CD4-positive, alpha-beta T cell treated with Interleukin-6 for 4 hours (primary cell): ENCODE measurements around the gene MOV10L1.
"Not testable (repeated sequence)": the region's sequence is repeated elsewhere in the genome, so short reads cannot be mapped to it uniquely, and the experiment has no call there.

Experiments
- DNase-seq: peaks from one replicate; pipeline ENCODE4 v3.0.0-alpha.2; 2020; ENCODE audit warnings: mixed read lengths

MOV10L1 gene

DNA sequence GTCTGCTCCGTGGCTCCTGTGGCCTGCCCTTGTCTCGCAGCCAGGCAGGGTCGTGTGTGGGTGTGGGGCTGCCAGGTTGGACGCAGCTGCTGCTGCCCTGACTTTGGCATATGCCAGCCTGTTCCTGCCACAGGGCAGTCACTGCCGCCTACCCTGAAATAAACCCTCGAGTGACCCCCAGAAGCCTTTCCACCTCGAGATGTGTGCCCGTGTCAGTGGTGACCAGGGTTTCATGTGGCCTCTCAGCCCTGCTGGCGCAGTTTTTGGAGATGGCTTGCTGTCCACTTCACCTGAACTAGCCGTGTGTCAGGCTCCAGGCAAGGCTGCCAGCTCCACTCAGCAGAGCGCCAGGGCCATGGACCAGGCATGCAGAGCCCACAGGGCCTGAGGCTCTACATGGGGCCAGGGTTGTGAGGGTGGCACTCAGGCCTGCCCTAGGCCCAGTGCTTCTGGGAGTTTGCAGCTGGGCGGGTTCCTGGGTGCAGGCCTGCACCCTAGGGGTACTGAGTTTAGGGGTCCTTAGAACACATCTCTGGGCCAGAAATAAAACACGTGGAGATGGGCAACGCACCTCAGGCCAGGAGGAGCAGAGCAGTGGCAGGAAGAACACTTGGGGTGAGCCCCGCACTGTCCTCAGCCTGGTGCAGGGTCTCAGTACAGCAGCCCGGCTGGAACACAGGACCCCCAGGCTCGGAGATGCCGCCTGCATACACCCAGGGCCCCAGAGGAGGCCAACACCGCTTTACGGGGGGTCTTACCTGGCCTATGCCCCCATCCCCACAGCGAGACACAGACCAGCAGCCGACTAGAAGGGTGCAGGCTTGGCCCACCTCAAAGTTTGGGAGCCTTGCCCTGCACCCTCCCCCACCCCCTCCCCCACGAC lies 71.9 kb downstream of the MOV10L1 start:
- no peak for DNase-seq

DNA sequence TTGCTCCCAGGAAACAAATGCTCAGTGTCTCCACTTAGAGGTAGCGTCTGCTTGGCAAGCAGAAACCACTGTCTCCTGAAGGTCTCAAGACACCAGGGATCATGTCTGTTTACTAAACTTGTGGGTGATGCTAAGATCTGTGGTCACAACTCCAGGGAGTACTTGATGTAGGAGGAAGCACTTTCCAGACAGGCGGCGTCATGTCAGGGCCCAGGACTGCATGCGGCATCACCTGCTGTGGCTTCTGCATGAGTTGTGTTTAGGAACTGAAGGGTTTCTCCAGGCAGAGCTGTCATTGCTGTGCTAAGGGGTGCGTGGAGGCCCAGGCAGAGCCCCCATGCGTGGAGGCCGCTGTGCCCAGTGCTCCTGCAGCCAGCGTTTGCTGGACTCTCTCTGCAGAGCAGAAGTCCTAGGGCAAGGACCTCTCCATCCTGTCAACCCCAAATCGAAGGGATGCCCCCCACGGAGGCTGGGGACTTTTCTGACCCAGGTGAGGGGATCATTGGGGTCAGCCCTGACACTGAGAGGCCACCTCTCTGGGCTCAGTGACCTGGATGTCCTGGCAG lies 72.7 kb downstream of the MOV10L1 start:
- DNase-seq = no peak

DNA sequence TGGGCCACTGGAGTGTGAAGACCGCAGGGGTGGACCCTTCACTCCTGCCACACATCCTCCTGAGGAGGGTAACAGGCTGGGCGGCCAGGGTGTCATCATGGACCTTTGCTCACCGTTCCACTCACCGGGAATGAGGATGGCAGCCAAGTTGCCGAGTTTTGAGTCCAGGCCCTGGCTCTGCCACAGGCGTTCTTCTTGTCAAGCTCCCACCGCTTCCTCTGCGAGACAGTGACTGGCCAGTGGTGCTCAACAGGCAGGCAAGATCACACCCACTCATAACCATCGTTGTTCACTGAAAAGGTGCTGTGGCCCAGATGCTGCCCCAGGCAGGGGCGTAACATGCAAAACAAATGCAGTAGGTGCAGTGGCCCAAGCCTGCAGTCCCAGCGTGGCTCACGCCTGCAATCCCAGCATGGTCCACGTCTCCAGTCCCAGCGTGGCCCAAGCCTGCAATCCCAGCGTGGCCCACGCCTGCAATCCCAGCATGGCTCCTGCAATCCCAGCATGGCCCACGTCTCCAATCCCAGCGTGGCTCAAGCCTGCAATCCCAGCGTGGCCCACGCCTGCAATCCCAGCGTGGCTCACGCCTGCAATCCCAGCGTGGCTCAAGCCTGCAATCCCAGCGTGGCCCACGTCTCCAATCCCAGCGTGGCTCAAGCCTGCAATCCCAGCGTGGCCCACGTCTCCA lies 75.8 kb downstream of the MOV10L1 start:
- no peak for DNase-seq

DNA sequence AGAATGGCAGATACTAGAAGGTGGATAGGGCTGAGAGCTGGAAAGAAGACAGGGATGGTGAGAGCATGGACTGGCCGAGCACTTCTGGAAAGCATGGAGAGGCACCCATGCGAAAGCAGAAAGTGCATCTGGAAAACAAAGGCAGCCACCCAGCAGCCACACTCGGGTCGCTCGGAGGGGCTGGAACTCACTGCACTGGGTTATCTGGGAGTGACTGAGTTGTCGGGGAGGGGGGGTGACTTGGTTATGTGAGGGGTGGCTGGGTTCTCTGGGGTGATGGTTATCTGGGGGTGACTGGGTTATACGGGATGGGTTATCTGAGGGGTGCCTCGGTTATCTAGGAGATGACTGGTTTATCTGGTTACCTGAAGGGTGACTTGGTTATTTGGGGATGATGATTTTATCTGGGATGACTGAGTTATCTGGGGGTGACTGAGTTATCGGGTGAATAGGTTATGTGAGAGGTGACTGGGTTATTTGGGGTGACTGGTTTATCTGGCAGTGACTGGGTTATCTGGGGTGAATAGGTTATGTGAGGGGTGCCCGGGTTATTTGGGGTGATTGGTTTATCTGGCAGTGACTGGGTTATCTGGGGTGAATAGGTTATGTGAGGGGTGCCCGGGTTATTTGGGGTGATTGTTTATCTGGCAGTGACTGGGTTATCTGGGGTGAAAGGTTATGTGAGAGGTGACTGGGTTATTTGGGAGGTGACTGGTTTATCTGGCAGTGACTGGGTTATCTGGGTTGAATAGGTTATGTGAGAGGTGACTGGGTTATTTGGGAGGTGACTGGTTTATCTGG lies 78.1 kb downstream of the MOV10L1 start:
- no peak for DNase-seq

DNA sequence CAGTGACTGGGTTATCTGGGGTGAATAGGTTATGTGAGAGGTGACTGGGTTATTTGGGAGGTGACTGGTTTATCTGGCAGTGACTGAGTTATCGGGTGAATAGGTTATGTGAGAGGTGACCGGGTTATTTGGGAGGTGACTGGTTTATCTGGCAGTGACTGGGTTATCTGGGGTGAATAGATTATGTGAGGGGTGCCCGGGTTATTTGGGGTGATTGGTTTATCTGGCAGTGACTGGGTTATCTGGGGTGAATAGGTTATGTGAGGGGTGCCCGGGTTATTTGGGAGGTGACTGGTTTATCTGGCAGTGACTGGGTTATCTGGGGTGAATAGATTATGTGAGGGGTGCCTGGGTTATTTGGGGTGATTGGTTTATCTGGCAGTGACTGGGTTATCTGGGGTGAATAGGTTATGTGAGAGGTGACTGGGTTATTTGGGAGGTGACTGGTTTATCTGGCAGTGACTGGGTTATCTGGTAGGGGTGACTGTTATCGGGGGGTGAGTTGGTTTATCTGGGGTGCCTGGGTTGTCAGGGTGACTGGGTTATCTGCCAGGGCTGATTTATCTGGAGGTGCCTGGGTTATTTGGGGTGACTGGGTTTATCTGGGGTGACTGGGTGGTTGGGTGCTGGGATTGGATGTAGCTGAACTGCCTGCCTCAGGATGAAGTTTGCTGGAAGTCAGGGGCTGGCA lies 78.8 kb downstream of the MOV10L1 start:
- DNase-seq = not testable (repeated sequence)

DNA sequence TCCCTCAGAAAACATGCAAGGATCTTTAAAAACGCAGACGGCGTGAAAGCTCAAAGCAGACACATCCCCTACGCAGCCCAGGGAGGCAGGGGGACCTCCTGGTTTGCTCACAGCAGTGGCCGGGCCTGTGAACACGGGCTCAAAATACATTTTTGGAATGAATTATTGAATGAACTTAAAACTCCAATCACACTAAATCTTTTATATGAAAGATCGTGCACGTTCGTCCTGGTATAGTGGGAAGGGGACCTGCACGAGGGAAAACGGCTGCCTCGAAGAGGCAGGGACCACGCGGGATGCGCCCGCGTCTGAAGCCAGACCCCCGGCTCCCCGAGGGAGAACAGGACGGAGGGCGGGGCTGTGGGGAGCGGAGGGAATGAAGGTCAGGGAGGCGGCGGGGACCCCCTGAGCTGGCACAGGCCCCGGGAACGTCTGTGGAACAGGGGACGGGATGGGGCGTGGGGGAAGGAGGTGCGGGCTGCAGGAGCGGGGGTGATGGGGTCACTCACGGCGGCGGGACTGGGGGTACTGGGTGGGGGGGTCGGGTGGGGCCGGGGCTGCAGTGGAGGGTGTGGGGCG lies 79.5 kb downstream of the MOV10L1 start:
- no peak for DNase-seq

DNA sequence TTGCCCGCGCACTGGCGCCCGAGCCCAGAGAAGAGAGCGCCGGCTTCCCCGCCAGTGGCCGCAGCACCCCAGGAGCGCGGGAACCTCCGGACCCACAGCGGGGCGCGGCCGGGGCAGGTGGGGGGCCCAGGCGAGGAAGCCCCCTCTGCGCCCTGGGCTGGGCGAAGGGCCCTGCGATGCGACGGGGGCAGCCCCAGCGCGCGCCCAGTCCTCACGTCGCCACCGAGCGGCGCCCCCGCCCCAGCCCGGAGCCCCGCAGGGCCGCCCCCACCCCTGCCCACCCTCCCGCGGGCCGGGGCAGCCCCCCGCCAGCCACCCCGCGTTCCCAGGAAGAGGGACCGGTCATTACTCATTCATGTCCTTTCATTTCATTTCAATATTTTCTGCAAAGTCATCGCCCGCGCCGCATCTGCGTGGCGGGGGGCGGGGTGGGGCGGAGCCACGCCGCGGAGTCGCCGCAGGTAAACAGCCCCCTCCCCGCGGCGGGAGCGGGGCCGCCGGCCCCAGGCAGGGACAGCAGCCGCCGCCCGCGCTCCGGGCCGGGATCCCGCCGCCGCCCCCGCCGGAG lies 80.1 kb downstream of the MOV10L1 start:
- peak; percentile 38 for DNase-seq

DNA sequence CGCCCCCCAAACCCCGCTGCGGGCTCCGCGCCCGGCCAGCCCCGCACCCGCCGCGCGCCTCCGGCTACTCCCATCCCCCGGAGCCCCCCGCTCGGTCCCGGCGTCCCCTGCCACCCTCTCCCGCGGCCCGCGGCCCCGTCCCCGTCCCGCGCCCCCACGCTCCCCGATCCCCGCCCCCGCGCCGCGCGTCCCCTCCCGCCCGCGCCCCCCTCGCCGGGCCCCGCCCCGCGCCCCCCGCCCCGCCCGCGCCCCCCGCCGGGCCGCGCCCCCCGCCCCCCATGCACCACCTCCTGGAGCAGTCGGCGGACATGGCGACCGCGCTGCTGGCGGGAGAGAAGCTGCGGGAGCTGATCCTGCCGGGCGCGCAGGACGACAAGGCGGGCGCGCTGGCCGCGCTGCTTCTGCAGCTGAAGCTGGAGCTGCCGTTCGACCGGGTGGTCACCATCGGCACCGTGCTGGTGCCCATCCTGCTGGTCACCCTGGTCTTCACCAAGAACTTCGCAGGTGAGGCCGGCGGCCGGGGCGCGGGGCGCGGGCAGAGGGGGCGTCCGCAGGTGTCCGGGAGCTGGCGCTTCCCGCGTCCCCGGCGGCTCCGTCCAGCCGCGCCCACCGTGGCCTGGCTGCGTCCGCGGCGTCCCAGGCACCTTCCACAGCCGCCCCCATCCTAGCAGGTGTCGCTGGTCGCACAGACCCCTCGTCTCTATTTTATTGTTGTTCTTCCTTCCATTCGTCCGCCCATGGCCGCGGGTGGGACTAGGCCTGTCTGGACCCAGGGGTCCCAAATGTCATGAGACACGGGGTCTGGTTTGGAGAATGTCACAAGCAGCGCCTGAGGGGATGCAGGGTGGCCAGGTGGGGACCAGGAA lies 80.9 kb downstream of the MOV10L1 start, which contains the start of gene PANX2:
Gene PANX2, plus strand, starts transcription at position 279 of the 866 bp plus-strand sequence. Its CDS starts 0 bp downstream, at position 279.
- no peak for DNase-seq

DNA sequence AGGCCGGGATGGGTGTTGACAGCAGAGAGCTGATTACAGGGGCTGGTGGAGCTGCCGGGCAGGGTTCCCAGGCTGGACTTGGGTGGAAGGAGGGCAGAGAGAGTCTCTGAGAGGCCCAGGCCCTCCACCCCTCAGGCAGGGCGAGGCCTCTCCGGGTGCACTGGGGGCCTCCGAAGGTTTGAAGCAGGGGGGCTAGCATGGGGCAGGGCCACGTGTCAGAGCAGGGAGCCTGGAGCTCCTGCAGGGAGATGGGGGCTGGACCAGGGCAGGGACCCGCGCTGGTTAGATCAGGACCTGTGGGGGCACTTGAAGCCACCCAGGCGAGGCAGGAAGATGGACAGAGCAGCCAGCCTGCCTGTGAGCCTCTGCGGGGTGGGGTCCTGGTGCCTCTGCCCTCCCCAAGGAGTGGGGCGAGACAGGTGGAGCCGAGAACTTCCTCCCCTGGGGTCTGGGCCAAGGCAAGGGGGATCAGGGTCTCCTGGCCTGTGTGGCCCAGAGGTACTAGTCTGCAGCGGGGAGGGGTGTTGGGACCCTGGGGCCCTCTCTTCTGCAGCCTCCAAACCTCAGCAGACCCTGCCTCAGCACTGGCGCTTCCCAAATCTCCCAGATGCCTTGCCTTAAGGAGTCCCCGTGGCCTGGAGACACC lies 81.6 kb downstream of the MOV10L1 start:
- DNase-seq = no peak

DNA sequence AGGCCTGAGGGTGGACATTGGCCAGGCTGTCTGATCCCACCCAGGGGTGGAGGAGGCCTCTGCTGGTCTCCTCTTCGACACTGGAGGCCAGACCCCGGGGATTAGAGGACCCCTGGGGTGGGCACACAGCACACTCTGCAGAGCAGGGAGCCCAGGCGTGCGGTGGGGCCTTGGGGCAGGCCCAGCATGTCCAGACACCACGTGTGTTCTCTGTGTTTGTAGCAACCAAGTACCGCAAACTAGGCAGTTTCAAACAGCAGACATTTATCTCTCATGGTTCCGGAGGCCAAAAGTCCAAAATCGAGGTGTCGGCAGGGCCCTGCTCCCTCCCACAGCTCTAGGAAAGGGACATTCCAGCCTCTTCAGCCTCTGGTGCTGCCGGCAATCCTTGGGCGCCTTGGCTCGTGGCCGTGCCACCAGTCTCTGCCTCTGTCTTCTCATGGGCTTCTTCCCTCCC lies 82.2 kb downstream of the MOV10L1 start:
- no peak for DNase-seq

DNA sequence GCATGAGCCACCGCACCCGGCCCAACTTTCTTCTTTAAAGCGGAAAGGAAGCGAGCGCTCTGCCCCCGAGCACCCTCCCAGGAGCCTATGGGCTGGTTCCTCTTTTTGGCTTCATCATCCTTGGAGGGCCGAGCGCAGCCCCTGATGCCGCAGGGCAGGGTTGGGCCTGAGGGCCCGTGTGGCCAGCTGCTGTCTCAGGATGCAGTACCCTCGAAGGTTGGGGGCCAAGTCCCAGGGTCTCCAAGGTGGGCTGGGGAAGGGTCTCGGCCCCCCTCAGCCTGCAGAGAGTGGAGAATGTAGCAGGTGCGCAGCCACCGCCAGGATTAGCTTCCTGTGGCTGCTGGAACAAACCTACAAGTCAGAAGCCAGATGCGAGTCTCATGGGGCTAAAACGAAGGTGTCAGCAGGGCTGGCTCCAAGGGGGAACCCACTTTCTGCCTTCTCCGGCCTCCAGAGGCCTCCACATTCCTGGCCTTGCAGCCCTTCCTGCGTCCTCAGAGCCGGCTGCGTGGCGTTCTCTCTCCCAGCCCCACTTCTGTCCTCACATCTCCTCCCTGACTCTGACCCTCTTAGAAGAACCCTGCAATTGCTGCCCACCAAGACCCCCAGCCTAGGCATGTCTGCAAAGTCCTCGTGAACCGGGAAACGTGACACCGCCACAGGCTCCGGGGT lies 83.6 kb downstream of the MOV10L1 start:
- DNase-seq = no peak

DNA sequence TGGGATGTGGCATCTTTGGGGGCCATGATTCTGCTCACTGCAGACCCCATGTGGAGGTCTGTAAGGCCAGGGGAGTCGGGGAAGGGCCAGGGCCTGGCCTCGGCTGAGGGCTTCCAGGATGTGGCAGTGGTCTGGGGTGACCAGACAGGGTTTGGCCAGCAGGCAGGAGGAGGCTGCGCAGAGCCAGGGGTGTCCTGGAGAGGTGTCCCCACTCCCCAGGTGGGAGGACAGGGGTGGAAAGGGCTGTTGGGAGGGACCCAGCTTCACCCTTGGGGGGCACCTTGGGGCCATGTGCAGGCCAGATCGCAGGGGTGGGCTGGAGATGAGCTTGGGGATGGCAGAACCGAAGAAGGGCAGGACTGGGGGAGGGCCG lies 84.2 kb downstream of the MOV10L1 start:
- no peak for DNase-seq

DNA sequence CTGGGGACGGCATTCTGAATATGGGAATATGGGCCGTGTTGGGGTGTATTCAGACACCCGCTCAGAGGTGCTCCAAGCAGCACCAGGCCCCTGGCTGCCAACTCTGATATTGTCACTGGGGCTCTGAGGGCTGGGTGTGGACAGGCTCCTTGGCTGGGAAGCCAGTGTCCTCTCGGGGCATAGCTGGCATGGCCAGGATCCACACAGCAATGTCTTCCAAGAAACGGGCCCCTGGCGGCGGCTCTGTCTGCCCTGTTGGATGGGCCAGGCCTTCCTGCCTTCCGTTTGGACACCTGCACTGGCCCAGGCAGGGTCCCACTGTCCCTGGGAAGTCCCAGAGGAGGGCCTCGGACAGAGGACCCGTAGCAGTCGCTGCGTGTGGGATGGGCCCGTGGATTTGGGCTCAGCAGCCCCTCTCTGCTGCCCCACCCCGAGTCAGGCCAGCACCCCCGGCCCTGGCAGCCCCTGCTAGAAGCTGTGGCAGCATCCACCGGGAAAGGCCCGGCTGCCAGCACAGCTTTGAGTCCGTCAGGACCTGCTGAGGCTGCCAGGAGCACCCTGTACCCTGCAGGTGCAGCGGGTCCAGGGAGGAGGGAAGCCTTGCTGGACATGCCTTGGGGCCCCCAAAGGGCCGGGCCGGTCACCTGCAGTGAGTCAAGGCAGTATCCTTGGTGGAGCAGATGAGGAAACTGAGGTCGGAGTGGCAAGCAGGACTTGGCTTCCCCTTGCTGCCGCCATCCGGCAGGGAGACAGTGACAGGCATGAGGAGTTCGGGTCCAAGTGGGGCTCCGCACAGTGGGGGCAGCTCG lies 84.8 kb downstream of the MOV10L1 start:
- DNase-seq = no peak

DNA sequence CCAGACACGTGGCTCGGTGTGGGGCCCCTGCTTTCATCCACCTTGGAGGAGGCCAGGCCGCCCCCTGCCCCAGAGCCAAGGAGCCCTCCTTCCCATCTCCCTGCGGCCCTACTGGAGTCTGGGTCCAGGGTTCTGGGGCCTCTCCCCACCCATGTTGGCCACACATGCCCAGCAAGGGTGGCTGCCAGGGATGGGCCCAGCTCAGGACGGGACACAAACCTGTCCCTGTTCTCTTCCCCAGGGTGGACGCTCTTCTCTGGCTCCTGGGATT lies 85.3 kb downstream of the MOV10L1 start:
- no peak for DNase-seq

DNA sequence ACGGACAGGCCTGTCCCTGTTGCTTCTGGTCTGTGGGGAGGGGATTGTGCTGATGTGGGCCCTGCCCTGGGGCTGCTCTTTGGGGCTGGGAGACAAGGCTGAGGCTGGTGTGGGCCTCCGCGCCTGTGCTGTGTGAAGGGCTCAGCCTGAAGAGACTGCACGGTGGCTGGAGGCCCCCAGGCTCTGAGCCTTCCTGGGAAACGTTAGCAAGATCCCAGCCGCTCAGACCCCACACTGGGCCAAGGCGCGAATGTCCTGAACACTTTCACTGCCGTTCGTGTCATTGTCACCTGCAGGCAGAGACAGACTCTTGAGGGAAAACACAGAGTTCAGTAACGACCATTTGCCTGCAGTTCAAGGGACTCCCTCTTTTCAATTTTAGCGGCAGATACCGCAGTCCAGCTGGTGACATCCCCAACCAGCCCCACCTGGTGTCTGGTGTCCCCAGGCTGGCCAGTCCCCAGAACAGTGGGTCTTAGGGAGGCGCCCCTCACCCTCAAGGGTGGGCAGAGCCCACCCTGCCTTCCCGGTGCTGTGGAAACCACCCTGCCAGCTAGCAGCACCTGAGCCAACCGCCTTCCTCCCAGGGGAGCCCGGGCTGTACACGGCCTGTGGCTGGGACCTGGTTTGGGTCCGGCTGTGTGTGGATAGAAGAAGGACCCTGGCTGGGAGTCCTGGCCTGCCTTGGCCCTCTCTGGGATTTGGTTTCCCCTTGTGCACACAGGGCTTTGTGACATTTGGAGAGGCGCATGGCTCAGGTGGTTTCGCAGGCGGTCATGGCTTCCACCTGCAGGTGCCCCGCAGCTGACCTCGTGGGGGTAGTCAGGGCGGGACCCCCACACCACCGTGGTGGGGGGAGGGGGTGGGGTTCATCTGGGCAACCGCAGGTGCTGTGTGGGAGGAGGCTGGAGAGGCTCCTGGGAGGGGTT lies 86.4 kb downstream of the MOV10L1 start:
- DNase-seq = no peak

DNA sequence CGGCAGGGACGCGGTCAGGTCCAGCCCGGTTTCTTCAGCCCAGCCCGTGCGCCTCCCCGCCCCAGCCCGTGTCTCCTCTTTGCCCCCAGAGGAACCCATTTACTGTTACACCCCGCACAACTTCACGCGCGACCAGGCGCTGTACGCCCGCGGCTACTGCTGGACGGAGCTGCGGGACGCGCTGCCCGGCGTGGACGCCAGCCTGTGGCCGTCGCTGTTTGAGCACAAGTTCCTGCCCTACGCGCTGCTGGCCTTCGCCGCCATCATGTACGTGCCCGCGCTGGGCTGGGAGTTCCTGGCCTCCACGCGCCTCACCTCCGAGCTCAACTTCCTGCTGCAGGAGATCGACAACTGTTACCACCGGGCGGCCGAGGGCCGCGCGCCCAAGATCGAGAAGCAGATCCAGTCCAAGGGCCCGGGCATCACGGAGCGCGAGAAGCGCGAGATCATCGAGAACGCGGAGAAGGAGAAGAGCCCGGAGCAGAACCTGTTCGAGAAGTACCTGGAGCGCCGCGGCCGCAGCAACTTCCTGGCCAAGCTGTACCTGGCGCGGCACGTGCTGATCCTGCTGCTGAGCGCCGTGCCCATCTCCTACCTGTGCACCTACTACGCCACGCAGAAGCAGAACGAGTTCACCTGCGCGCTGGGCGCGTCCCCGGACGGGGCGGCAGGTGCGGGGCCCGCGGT lies 87.2 kb downstream of the MOV10L1 start:
- no peak for DNase-seq
